ENCODE measurements around the gene TLL1. TPM values are rescaled to one million over a fixed set of nuclear protein-coding genes. Genes with fewer than 3 reads are reported as not detected.

TLL1 gene
- total and polyA plus RNA-seq, 7 donors = 0.60 to 7.5 (median 4.8) TPM; not detected in 1

DNA sequence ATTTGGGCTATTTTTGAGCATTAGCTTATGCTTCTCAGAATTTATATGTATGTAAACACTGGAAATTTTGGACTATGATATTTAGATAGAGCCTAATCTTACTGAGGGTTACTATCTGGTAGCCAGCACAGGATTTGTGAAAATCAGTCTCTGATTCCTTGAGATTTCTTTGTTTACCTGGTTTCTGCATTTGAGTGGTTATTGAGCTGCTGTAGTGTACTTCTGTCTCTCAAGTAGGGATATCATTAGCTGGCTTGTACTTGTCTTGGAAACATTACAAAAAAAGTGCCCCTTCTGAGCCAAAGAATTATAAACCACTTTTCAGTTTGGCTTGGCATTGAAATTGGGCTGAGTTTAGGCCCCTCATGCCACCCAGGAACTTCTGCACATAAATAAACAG is 49.7 kb downstream of the TLL1 start:
- DNase-seq = no peak
- no peaks in the 10 kb centered on the region for H3K9me3 ChIP-seq
- H3K27ac ChIP-seq = no peak overlapping the region
- H3K27me3 ChIP-seq = no peaks in the 10 kb centered on the region
- no peak for TF ChIP-seq EP300 (IDR thresholded peaks at IDR 0.05)
- TF ChIP-seq POLR2AphosphoS5 (IDR thresholded peaks at IDR 0.05) = no peak
- TF ChIP-seq CTCF (IDR thresholded peaks at IDR 0.05) = no peak
- no peak for TF ChIP-seq POLR2A (IDR thresholded peaks at IDR 0.05)
- no peak overlapping the region for H3K4me3 ChIP-seq
- H3K36me3 ChIP-seq = no peaks in the 10 kb centered on the region
- intact Hi-C loops (cut with DNase I) = no loop called here
- H3K4me1 ChIP-seq = no peaks in the 10 kb centered on the region

DNA sequence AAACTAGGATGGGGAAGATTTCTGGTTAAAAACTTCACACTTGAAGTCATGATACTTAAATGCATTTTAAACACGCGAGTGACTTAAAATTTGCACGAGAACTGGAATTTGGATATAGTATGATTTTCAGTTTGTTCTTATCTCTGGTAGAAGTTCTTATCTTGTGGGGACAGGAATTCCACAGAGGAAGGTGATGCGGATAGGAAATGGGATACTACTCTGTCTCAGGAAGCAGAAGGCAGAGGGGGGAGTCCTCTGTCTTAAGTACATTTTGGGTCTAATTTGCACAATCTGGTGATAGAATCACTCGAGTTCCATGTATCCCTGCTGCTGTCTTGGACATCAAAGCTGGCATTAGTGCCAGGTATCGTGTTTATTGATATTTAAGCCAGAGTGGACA is 53.3 kb downstream of the TLL1 start:
- no peaks in the 10 kb centered on the region for H3K27me3 ChIP-seq
- H3K36me3 ChIP-seq = no peaks in the 10 kb centered on the region
- TF ChIP-seq POLR2A (IDR thresholded peaks at IDR 0.05) (no peak), POLR2AphosphoS5 (IDR thresholded peaks at IDR 0.05) (no peak), EP300 (IDR thresholded peaks at IDR 0.05) (no peak), CTCF (IDR thresholded peaks at IDR 0.05) (no peak)
- H3K4me1 ChIP-seq = no peaks in the 10 kb centered on the region
- no peak for DNase-seq
- H3K9me3 ChIP-seq = no peaks in the 10 kb centered on the region
- no peak overlapping the region for H3K27ac ChIP-seq
- WGBS, 2 donors = 76 to 83% methylated on average over 6 of the region's 6 CpGs
- intact Hi-C loops (cut with DNase I) = no loop called here
- no peak overlapping the region for H3K4me3 ChIP-seq

DNA sequence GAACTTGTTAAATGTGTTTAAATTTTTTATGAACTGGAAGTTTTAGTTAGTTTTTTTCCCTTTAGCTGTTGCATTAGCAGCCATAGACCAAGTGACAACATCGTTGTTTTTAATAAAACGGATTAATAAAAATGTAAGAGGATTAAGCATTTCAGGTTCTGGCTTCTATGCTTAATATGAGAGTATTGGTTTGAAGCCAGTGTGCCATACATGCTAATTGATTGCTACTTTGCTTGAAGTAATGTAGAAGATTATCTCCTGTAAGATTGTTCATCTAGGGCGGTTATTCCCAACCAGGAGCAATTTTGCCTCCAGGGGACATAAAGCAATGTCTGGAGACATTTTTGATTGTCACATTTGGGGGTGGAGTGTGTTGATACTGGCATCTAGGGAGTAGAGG is 54.3 kb downstream of the TLL1 start:
- DNase-seq = no peak
- Histone ChIP-seq H3K36me3 (no peaks in the 10 kb centered on the region), H3K4me1 (no peaks in the 10 kb centered on the region), H3K27me3 (no peaks in the 10 kb centered on the region), H3K9me3 (no peaks in the 10 kb centered on the region), H3K27ac (no peak overlapping the region), H3K4me3 (no peak overlapping the region)
- intact Hi-C loops (cut with DNase I) = no loop called here
- 93 to 95% methylated on average over 3 of the region's 3 CpGs for WGBS, 2 donors
- TF ChIP-seq POLR2AphosphoS5 (IDR thresholded peaks at IDR 0.05) (no peak), EP300 (IDR thresholded peaks at IDR 0.05) (no peak), POLR2A (IDR thresholded peaks at IDR 0.05) (no peak), CTCF (IDR thresholded peaks at IDR 0.05) (no peak)

DNA sequence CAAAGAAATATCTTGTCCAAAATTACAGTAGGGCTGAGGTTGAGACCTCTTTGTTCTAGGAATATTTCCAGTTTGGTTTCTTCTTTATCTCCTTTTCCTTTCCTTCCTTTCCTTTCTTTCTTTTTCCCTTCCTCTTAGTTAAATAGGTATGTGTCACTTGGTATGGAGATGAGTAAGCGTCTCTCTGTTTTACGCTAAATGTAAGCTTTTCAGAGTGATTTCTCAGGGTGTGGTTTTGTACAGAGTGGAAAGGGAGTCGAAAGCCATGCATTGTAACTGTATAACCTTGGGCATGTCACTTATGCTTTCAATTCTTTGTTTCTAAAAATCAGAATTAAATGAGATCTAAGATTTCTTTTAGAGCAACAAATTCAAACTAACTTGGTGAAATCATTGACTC is 54.8 kb downstream of the TLL1 start:
- Histone ChIP-seq H3K27me3 (no peaks in the 10 kb centered on the region), H3K4me3 (no peak overlapping the region), H3K36me3 (no peaks in the 10 kb centered on the region), H3K4me1 (no peaks in the 10 kb centered on the region), H3K27ac (no peak overlapping the region), H3K9me3 (no peaks in the 10 kb centered on the region)
- intact Hi-C loops (cut with DNase I) = no loop called here
- WGBS, 2 donors = 86 to 90% methylated on average over 3 of the region's 3 CpGs
- DNase-seq = no peak
- TF ChIP-seq EP300 (IDR thresholded peaks at IDR 0.05) (no peak), POLR2AphosphoS5 (IDR thresholded peaks at IDR 0.05) (no peak), CTCF (IDR thresholded peaks at IDR 0.05) (no peak), POLR2A (IDR thresholded peaks at IDR 0.05) (no peak)

- Histone ChIP-seq H3K27ac (no peak overlapping the region), H3K36me3 (no peaks in the 10 kb centered on the region), H3K4me1 (no peaks in the 10 kb centered on the region), H3K9me3 (no peaks in the 10 kb centered on the region), H3K4me3 (no peak overlapping the region), H3K27me3 (no peaks in the 10 kb centered on the region)
- WGBS, 2 donors = 81 to 85% methylated on average over 2 of the region's 2 CpGs
- no peak for DNase-seq
- intact Hi-C loops (cut with DNase I) = no loop called here
- TF ChIP-seq POLR2AphosphoS5 (IDR thresholded peaks at IDR 0.05) = no peak
- TF ChIP-seq EP300 (IDR thresholded peaks at IDR 0.05) = no peak
- TF ChIP-seq CTCF (IDR thresholded peaks at IDR 0.05) = no peak
- no peak for TF ChIP-seq POLR2A (IDR thresholded peaks at IDR 0.05)
Measured at GRCh38 chr4:165928601-165929000, 55.6 kb downstream of the TLL1 start.
